HT-29 (cell line): ENCODE results near the gene CNOT2. TPM values are rescaled to one million over a fixed set of nuclear protein-coding genes. Genes with fewer than 3 reads are reported as not detected.

Experiments
- DNase-seq: peaks from one replicate; pipeline ENCODE4 v3.0.0-alpha.2; 2015; ENCODE audit warnings: low spot score
- total RNA-seq: library from RNA; depleted of rRNA; stranded (reverse); fragments of >200 nt; shearing (Covaris generic); gene quantifications from 2 replicates; pipeline ENCODE4 v1.2.3, GENCODE V29; 2014

The CNOT2 gene
- total RNA-seq, 1 experiment from 2014 or later = 91.4 TPM

GRCh38 chr12:70251661-70252060, 8.4 kb downstream of the CNOT2 start:
- no peak for DNase-seq

- DNase-seq = no peak
These were observed 9.6 kb downstream of the CNOT2 start for GRCh38 chr12:70252832-70253231.

GRCh38 chr12:70254225-70254624, 11.0 kb downstream of the CNOT2 start:
- DNase-seq = no peak

GRCh38 chr12:70254846-70255245, 11.6 kb downstream of the CNOT2 start:
- DNase-seq = no peak

- no peak for DNase-seq
These were observed 12.1 kb downstream of the CNOT2 start for GRCh38 chr12:70255311-70255710.

- no peak for DNase-seq
These were observed 15.6 kb downstream of the CNOT2 start for GRCh38 chr12:70258605-70259403.

GRCh38 chr12:70260646-70261045, 17.4 kb downstream of the CNOT2 start:
- DNase-seq = no peak

- DNase-seq = no peak
These were observed 21.0 kb downstream of the CNOT2 start for GRCh38 chr12:70264067-70264867.

- no peak for DNase-seq
These were observed 21.9 kb downstream of the CNOT2 start for GRCh38 chr12:70265132-70265531.

GRCh38 chr12:70267550-70267949, 24.3 kb downstream of the CNOT2 start:
- no peak for DNase-seq

- no peak for DNase-seq
These were observed 25.7 kb downstream of the CNOT2 start for GRCh38 chr12:70268972-70269371.

- DNase-seq = no peak
These were observed 26.9 kb downstream of the CNOT2 start for GRCh38 chr12:70270108-70270507.

GRCh38 chr12:70271025-70271424, 27.8 kb downstream of the CNOT2 start:
- no peak for DNase-seq

- DNase-seq = no peak
These were observed 29.3 kb downstream of the CNOT2 start for GRCh38 chr12:70272510-70272909.

GRCh38 chr12:70275045-70275444, 31.8 kb downstream of the CNOT2 start:
- no peak for DNase-seq

GRCh38 chr12:70277973-70278372, 34.7 kb downstream of the CNOT2 start:
- no peak for DNase-seq

GRCh38 chr12:70278945-70279344, 35.7 kb downstream of the CNOT2 start:
- DNase-seq = no peak

GRCh38 chr12:70283232-70283631, 40.0 kb downstream of the CNOT2 start:
- DNase-seq = no peak

- no peak for DNase-seq
These were observed 45.6 kb downstream of the CNOT2 start for GRCh38 chr12:70288817-70289216.

- DNase-seq = no peak
These were observed 46.9 kb downstream of the CNOT2 start for GRCh38 chr12:70290116-70290515.

- no peak for DNase-seq
These were observed 49.0 kb downstream of the CNOT2 start for GRCh38 chr12:70292017-70292776.
